ENCODE data around the gene OTUB2. TPM values are rescaled to one million over a fixed set of nuclear protein-coding genes. Genes with fewer than 3 reads are reported as not detected.

OTUB2 gene
- total RNA-seq, 4 donors from 2014 or later, result 12.6 to 25.0 (median 21.5) TPM

GRCh38 chr14:94042433-94043091, 16.4 kb downstream of the OTUB2 start:
- DNase-seq (ENCODE audit: low spot score in 2 of 2), result no peak
- no peak overlapping the region for H3K4me3 ChIP-seq (ENCODE audit: low read depth, poor library complexity, severe bottlenecking)
- intact Hi-C loops (cut with DNase I; ENCODE audit: low total_unique reads), result no loop called here
- TF ChIP-seq CTCF (IDR thresholded peaks at IDR 0.05), result no peak
- no peak for TF ChIP-seq POLR2A (IDR thresholded peaks at IDR 0.05)
- WGBS, 2 donors, result 65 to 80% methylated on average over 7 to 12 of the region's 12 CpGs

- intact Hi-C loops (cut with DNase I; ENCODE audit: low total_unique reads), result no loop called here
- 79% methylated on average over 11 to 12 of the region's 13 CpGs for WGBS, 2 donors
- TF ChIP-seq POLR2A (IDR thresholded peaks at IDR 0.05) (no peak), CTCF (IDR thresholded peaks at IDR 0.05) (no peak)
- no peak overlapping the region for H3K4me3 ChIP-seq (ENCODE audit: low read depth, poor library complexity, severe bottlenecking)
- no peak for DNase-seq (ENCODE audit: low spot score in 2 of 2)
These were observed 17.1 kb downstream of the OTUB2 start for GRCh38 chr14:94043111-94043755.

GRCh38 chr14:94043756-94044475, 17.8 kb downstream of the OTUB2 start:
- H3K4me3 ChIP-seq (ENCODE audit: low read depth, poor library complexity, severe bottlenecking), result no peak overlapping the region
- 85 to 87% methylated on average over 14 of the region's 14 CpGs for WGBS, 2 donors
- DNase-seq (ENCODE audit: low spot score in 2 of 2), result peak in 1 of 2 donors; percentile 82
- TF ChIP-seq CTCF (IDR thresholded peaks at IDR 0.05), result no peak
- intact Hi-C loops (cut with DNase I; ENCODE audit: low total_unique reads), result no loop called here

GRCh38 chr14:94044476-94045091, 18.4 kb downstream of the OTUB2 start:
- DNase-seq (ENCODE audit: low spot score in 2 of 2), result peak in 1 of 2 donors; percentile 75
- no peak overlapping the region for H3K4me3 ChIP-seq (ENCODE audit: low read depth, poor library complexity, severe bottlenecking)
- intact Hi-C loops (cut with DNase I; ENCODE audit: low total_unique reads), result no loop called here
- TF ChIP-seq POLR2A (IDR thresholded peaks at IDR 0.05) (no peak), CTCF (IDR thresholded peaks at IDR 0.05) (no peak)
- 87 to 88% methylated on average over 20 of the region's 20 CpGs for WGBS, 2 donors

DNA sequence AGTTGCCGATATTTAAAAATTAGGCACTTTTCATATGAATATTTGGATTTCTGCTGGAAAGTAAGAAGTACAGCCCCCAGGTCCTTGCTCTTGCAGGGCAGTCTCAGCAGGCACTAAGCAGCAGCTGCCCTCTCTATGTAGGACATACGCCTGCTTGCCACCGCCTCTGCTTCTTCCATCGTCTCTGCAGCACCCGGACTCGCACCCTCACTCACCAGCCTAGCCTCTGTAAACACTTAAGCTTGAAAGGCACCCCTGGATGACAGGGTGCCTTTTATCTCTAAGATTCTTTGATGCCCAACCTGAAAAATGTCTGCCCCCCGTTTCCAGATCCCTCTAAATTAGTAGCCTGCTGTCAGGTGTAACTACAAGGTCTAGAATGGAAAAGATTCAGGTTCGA, 19.0 kb downstream of the OTUB2 start:
- TF ChIP-seq POLR2A (IDR thresholded peaks at IDR 0.05), result no peak
- no peak for TF ChIP-seq CTCF (IDR thresholded peaks at IDR 0.05)
- intact Hi-C loops (cut with DNase I; ENCODE audit: low total_unique reads), result no loop called here
- H3K4me3 ChIP-seq (ENCODE audit: low read depth, poor library complexity, severe bottlenecking), result no peak overlapping the region
- peak in 1 of 2 donors; percentile 71 for DNase-seq (ENCODE audit: low spot score in 2 of 2)
- WGBS, 2 donors, result 89 to 90% methylated on average over 8 of the region's 8 CpGs

Measured in lower leg skin (tissue), 4 donors.